Measurements from ENCODE around the gene DDX5. TPM values are rescaled to one million over a fixed set of nuclear protein-coding genes. Genes with fewer than 3 reads are reported as not detected.

DDX5 gene
- total and polyA plus RNA-seq, 2 of the 4 experiments (the other 2 are of a cell fraction), result 253 to 781 TPM

DNA sequence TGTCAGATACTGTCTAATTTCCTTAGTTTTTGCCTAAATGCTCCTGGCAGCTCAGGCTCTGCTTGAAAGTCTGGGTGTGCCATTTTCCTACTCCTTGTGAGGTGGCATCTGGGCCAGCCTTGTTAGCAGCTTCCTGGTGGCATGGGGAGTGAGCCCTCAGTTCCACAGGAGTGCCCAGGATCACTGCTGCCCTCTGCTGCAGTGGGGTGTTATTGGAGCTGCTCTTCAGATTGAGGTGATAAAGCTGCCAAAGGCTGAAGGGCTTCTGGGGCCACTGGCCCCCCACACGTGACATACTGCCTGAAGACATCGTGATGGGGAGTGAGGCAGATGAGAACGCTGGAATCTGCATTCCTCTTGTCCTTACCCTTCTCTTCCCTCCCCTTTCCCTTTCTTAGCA is 28.1 kb upstream of the DDX5 start:
- H4K8ac ChIP-seq (ENCODE audit: low read depth in 2 of 2, low read length in 2 of 2), result peak overlapping the region in 1 of 2 experiments; percentile 12; a peak in 1 of 4 replicates
- no peak overlapping the region for H2BK5ac ChIP-seq (ENCODE audit: low read depth, low read length, poor library complexity, severe bottlenecking)
- WGBS, 2 experiments (ENCODE audit: extremely low coverage in 2 of 2, insufficient read length in 1 of 2), result no CpG with 5 or more reads among the region's 3 CpGs
- no peak overlapping the region for H2AK5ac ChIP-seq (ENCODE audit: low read depth, low read length)
- ChIA-PET POLR2A (ENCODE audit: unreplicated experiment) (no interaction called here), CTCF (no interaction called here)
- no peak overlapping the region for H3K18ac ChIP-seq (ENCODE audit: low read depth, low read length)
- no peak overlapping the region for H2BK15ac ChIP-seq (ENCODE audit: low read depth, low read length)
- TF ChIP-seq, protein P1, sequence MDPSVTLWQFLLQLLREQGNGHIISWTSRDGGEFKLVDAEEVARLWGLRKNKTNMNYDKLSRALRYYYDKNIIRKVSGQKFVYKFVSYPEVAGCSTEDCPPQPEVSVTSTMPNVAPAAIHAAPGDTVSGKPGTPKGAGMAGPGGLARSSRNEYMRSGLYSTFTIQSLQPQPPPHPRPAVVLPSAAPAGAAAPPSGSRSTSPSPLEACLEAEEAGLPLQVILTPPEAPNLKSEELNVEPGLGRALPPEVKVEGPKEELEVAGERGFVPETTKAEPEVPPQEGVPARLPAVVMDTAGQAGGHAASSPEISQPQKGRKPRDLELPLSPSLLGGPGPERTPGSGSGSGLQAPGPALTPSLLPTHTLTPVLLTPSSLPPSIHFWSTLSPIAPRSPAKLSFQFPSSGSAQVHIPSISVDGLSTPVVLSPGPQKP (IDR thresholded peaks at IDR 0.05; ENCODE audit: borderline replicate concordance, low read depth, low read length), result no peak
- TF ChIP-seq MXI1 (IDR thresholded peaks at IDR 0.05; ENCODE audit: borderline replicate concordance, low read depth, low read length), result no peak
- TF ChIP-seq MAZ (IDR thresholded peaks at IDR 0.05; ENCODE audit: borderline replicate concordance, low read depth, low read length), result no peak
- TF ChIP-seq POLR2A (IDR thresholded peaks at IDR 0.05; ENCODE audit: low read depth, low read length), result 0 out of 2 replicates have a peak, but pooled peaks have one; percentile 0
- TF ChIP-seq, protein P2, sequence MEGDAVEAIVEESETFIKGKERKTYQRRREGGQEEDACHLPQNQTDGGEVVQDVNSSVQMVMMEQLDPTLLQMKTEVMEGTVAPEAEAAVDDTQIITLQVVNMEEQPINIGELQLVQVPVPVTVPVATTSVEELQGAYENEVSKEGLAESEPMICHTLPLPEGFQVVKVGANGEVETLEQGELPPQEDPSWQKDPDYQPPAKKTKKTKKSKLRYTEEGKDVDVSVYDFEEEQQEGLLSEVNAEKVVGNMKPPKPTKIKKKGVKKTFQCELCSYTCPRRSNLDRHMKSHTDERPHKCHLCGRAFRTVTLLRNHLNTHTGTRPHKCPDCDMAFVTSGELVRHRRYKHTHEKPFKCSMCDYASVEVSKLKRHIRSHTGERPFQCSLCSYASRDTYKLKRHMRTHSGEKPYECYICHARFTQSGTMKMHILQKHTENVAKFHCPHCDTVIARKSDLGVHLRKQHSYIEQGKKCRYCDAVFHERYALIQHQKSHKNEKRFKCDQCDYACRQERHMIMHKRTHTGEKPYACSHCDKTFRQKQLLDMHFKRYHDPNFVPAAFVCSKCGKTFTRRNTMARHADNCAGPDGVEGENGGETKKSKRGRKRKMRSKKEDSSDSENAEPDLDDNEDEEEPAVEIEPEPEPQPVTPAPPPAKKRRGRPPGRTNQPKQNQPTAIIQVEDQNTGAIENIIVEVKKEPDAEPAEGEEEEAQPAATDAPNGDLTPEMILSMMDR (conservative IDR thresholded peaks at IDR 0.05; ENCODE audit: low read depth, low read length), result peak; percentile 16; the same call in 1 of the 2 replicates
- no peaks in the 10 kb centered on the region for H3K9me3 ChIP-seq (ENCODE audit: control insufficient read depth, insufficient read depth, low read length)
- peaks cover 3 to 58% of the 10 kb centered on the region in 2 experiments; a peak in 3 of 4 replicates for H3K79me1 ChIP-seq (ENCODE audit: low read depth in 1 of 2, low read length in 2 of 2)
- ATAC-seq (ENCODE audit: low read depth) (peak; percentile 4; the same call in 1 of the 2 replicates), DNase-seq (no peak)
- no peak overlapping the region for H2AK9ac ChIP-seq (replicated peaks; ENCODE audit: low read depth, low read length, poor library complexity)
- no peak overlapping the region for H2AFZ ChIP-seq (replicated peaks; ENCODE audit: low read length, poor library complexity)
- no peak overlapping the region for H3K4me2 ChIP-seq (ENCODE audit: low read depth, low read length)
- H3K27ac ChIP-seq (ENCODE audit: insufficient read depth, low read length), result no peak overlapping the region
- H3K56ac ChIP-seq (ENCODE audit: extremely low read depth, insufficient read depth, low read length), result no peak overlapping the region
- H3K4me1 ChIP-seq (ENCODE audit: control insufficient read depth, insufficient read depth, low read length), result no peaks in the 10 kb centered on the region
- H4K20me1 ChIP-seq (ENCODE audit: insufficient read depth, low read length), result peaks cover 56% of the 10 kb centered on the region
- H4K5ac ChIP-seq (ENCODE audit: low read depth, low read length), result no peak overlapping the region
- H3K4me3 ChIP-seq (ENCODE audit: insufficient read depth, low read depth, low read length), result no peak overlapping the region
- H3K36me3 ChIP-seq (ENCODE audit: control insufficient read depth, insufficient read depth, low read length), result peaks cover 54% of the 10 kb centered on the region
- intact Hi-C loops (cut with micrococcal nuclease), result no loop called here
- H3K9ac ChIP-seq (ENCODE audit: low read depth, low read length), result no peak overlapping the region
- no peaks in the 10 kb centered on the region for H3K27me3 ChIP-seq (ENCODE audit: control insufficient read depth, insufficient read depth, low read length)
- peaks cover 20% of the 10 kb centered on the region; the same call in 1 of the 2 replicates for H3K9me1 ChIP-seq (ENCODE audit: insufficient read depth, low read length)
- H3K4ac ChIP-seq (ENCODE audit: low read depth, low read length), result no peak overlapping the region
- H2BK20ac ChIP-seq (ENCODE audit: low read depth, low read length), result no peak overlapping the region
- in situ Hi-C loops (cut with MboI; ENCODE audit: low sequenced_read_pairs), result no loop called here
- dilution Hi-C loops (cut with HindIII; ENCODE audit: low sequenced_read_pairs, unreplicated experiment), result no loop called here
- no peak overlapping the region for H3K14ac ChIP-seq (replicated peaks; ENCODE audit: low read depth, low read length)
- BruUV-seq (replicated peaks), result no TSS peak
- H4K91ac ChIP-seq (ENCODE audit: insufficient read depth, low read depth, low read length), result no peak overlapping the region
- no peak overlapping the region for H3K23ac ChIP-seq (ENCODE audit: low read depth, low read length)
- no peak overlapping the region for H2BK120ac ChIP-seq (ENCODE audit: low read depth, low read length)

Measured in IMR-90 (cell line).